ENCODE results near the gene PRKCE. TPM values are rescaled to one million over a fixed set of nuclear protein-coding genes. Genes with fewer than 3 reads are reported as not detected.

Gene PRKCE
- total RNA-seq, 3 donors from 2014 or later (not counting 1 experiment from before 2014, with no cell fraction given), result 35.2 to 42.1 (median 38.6) TPM

- H3K4me3 Mint-ChIP-seq, result no peak overlapping the region
- no peaks in the 10 kb centered on the region for H3K9me3 ChIP-seq (ENCODE audit: control insufficient read depth, insufficient read depth, low read length)
- 94% methylated on average over 4 of the region's 5 CpGs for WGBS (ENCODE audit: insufficient coverage)
- no peak overlapping the region for H3K27ac ChIP-seq (ENCODE audit: low read length)
- TF ChIP-seq CTCF (IDR thresholded peaks at IDR 0.05), result no peak
- H3K27ac Mint-ChIP-seq, result no peak overlapping the region
- intact Hi-C loops (cut with micrococcal nuclease), result no loop called here
- DNase-seq, result no peak
- H3K4me1 ChIP-seq (ENCODE audit: control insufficient read depth, insufficient read depth, low read length), result no peaks in the 10 kb centered on the region
- ATAC-seq, result no peak
- no peaks in the 10 kb centered on the region for H3K9me3 Mint-ChIP-seq
- H3K4me1 Mint-ChIP-seq, result no peaks in the 10 kb centered on the region
- H3K36me3 ChIP-seq (ENCODE audit: control insufficient read depth, insufficient read depth, low read length), result peaks cover 2% of the 10 kb centered on the region
- no peaks in the 10 kb centered on the region for H3K36me3 Mint-ChIP-seq
- H3K4me3 ChIP-seq (ENCODE audit: low read length), result no peak overlapping the region
- no peaks in the 10 kb centered on the region for H3K27me3 ChIP-seq (ENCODE audit: control insufficient read depth, insufficient read depth, low read length)
- H3K27me3 Mint-ChIP-seq (ENCODE audit: low read depth in 2 of 2), result no peaks in the 10 kb centered on the region
Observed at GRCh38 chr2:46013726-46014125, 362.3 kb downstream of the PRKCE start.

- H3K27me3 Mint-ChIP-seq (ENCODE audit: low read depth in 2 of 2), result no peaks in the 10 kb centered on the region
- H3K9me3 Mint-ChIP-seq, result no peaks in the 10 kb centered on the region
- no peak for ATAC-seq
- TF ChIP-seq CTCF (IDR thresholded peaks at IDR 0.05), result no peak
- Histone ChIP-seq H3K9me3 (ENCODE audit: control insufficient read depth, insufficient read depth, low read length) (no peaks in the 10 kb centered on the region), H3K27ac (ENCODE audit: low read length) (no peak overlapping the region), H3K36me3 (ENCODE audit: control insufficient read depth, insufficient read depth, low read length) (peaks cover 2% of the 10 kb centered on the region), H3K4me1 (ENCODE audit: control insufficient read depth, insufficient read depth, low read length) (no peaks in the 10 kb centered on the region), H3K27me3 (ENCODE audit: control insufficient read depth, insufficient read depth, low read length) (no peaks in the 10 kb centered on the region), H3K4me3 (ENCODE audit: low read length) (no peak overlapping the region)
- no peak overlapping the region for H3K27ac Mint-ChIP-seq
- no peaks in the 10 kb centered on the region for H3K36me3 Mint-ChIP-seq
- intact Hi-C loops (cut with micrococcal nuclease), result no loop called here
- H3K4me1 Mint-ChIP-seq, result no peaks in the 10 kb centered on the region
- no peak for DNase-seq
- no peak overlapping the region for H3K4me3 Mint-ChIP-seq
- WGBS (ENCODE audit: insufficient coverage), result 98% methylated on average over 4 of the region's 6 CpGs
Observed at GRCh38 chr2:46014911-46015654, 363.6 kb downstream of the PRKCE start.

GRCh38 chr2:46015671-46016070 lies 364.2 kb downstream of the PRKCE start:
- H3K27ac Mint-ChIP-seq, result no peak overlapping the region
- H3K4me3 Mint-ChIP-seq, result no peak overlapping the region
- no peaks in the 10 kb centered on the region for H3K9me3 ChIP-seq (ENCODE audit: control insufficient read depth, insufficient read depth, low read length)
- H3K36me3 ChIP-seq (ENCODE audit: control insufficient read depth, insufficient read depth, low read length), result peaks cover 2% of the 10 kb centered on the region
- TF ChIP-seq CTCF (IDR thresholded peaks at IDR 0.05), result no peak
- no peaks in the 10 kb centered on the region for H3K4me1 ChIP-seq (ENCODE audit: control insufficient read depth, insufficient read depth, low read length)
- DNase-seq (no peak), ATAC-seq (no peak)
- H3K27me3 ChIP-seq (ENCODE audit: control insufficient read depth, insufficient read depth, low read length), result no peaks in the 10 kb centered on the region
- H3K9me3 Mint-ChIP-seq, result no peaks in the 10 kb centered on the region
- H3K27ac ChIP-seq (ENCODE audit: low read length), result no peak overlapping the region
- WGBS (ENCODE audit: insufficient coverage), result 83% methylated on average over 7 of the region's 7 CpGs
- no peaks in the 10 kb centered on the region for H3K36me3 Mint-ChIP-seq
- H3K4me1 Mint-ChIP-seq, result no peaks in the 10 kb centered on the region
- intact Hi-C loops (cut with micrococcal nuclease), result no loop called here
- H3K27me3 Mint-ChIP-seq (ENCODE audit: low read depth in 2 of 2), result no peaks in the 10 kb centered on the region
- no peak overlapping the region for H3K4me3 ChIP-seq (ENCODE audit: low read length)

- no peaks in the 10 kb centered on the region for H3K27me3 Mint-ChIP-seq (ENCODE audit: low read depth in 2 of 2)
- Histone ChIP-seq H3K4me3 (ENCODE audit: low read length) (no peak overlapping the region), H3K4me1 (ENCODE audit: control insufficient read depth, insufficient read depth, low read length) (no peaks in the 10 kb centered on the region), H3K27me3 (ENCODE audit: control insufficient read depth, insufficient read depth, low read length) (no peaks in the 10 kb centered on the region), H3K27ac (ENCODE audit: low read length) (no peak overlapping the region), H3K36me3 (ENCODE audit: control insufficient read depth, insufficient read depth, low read length) (peaks cover 2% of the 10 kb centered on the region), H3K9me3 (ENCODE audit: control insufficient read depth, insufficient read depth, low read length) (no peaks in the 10 kb centered on the region)
- no peak overlapping the region for H3K4me3 Mint-ChIP-seq
- no peaks in the 10 kb centered on the region for H3K4me1 Mint-ChIP-seq
- H3K27ac Mint-ChIP-seq, result no peak overlapping the region
- no peak for TF ChIP-seq CTCF (IDR thresholded peaks at IDR 0.05)
- H3K36me3 Mint-ChIP-seq, result no peaks in the 10 kb centered on the region
- 99% methylated on average over 6 of the region's 6 CpGs for WGBS (ENCODE audit: insufficient coverage)
- intact Hi-C loops (cut with micrococcal nuclease), result no loop called here
- no peak for ATAC-seq
- no peaks in the 10 kb centered on the region for H3K9me3 Mint-ChIP-seq
- DNase-seq, result no peak
Observed at GRCh38 chr2:46016091-46016490, 364.6 kb downstream of the PRKCE start.
